ENCODE data around the gene STAB2.
"Not testable (repeated sequence)": the region's sequence is repeated elsewhere in the genome, so short reads cannot be mapped to it uniquely, and the experiment has no call there.

The STAB2 gene

GRCh38 chr12:103785243-103786031 is 198.4 kb downstream of the STAB2 start:
- no peak for DNase-seq

GRCh38 chr12:103786201-103786600 is 199.1 kb downstream of the STAB2 start:
- DNase-seq = no peak

GRCh38 chr12:103791350-103791920 is 204.4 kb downstream of the STAB2 start:
- DNase-seq = no peak

- no peak for DNase-seq
Observed at GRCh38 chr12:103793046-103793445, 206.0 kb downstream of the STAB2 start.

- DNase-seq = no peak
Observed at GRCh38 chr12:103793512-103794045, 206.5 kb downstream of the STAB2 start.

GRCh38 chr12:103794309-103795213 is 207.5 kb downstream of the STAB2 start:
- no peak for DNase-seq

GRCh38 chr12:103798586-103798985 is 211.5 kb downstream of the STAB2 start:
- no peak for DNase-seq

GRCh38 chr12:103799504-103799856 is 212.4 kb downstream of the STAB2 start:
- DNase-seq = no peak

GRCh38 chr12:103799857-103800771 is 213.0 kb downstream of the STAB2 start:
- DNase-seq = peak; percentile 95

- no peak for DNase-seq
Observed at GRCh38 chr12:103801709-103802585, 214.9 kb downstream of the STAB2 start.

GRCh38 chr12:103802586-103802886 is 215.5 kb downstream of the STAB2 start:
- no peak for DNase-seq

GRCh38 chr12:103803847-103804246 is 216.8 kb downstream of the STAB2 start:
- DNase-seq = no peak

- DNase-seq = no peak
Observed at GRCh38 chr12:103805655-103806360, 218.7 kb downstream of the STAB2 start.

GRCh38 chr12:103806803-103807202 is 219.7 kb downstream of the STAB2 start:
- no peak for DNase-seq

- DNase-seq = no peak
Observed at GRCh38 chr12:103807561-103808238, 220.6 kb downstream of the STAB2 start.

- DNase-seq = no peak
Observed at GRCh38 chr12:103808239-103808880, 221.3 kb downstream of the STAB2 start.

GRCh38 chr12:103809154-103809553 is 222.1 kb downstream of the STAB2 start:
- DNase-seq = no peak

- not testable (repeated sequence) for DNase-seq
Observed at GRCh38 chr12:103809639-103810038, 222.6 kb downstream of the STAB2 start.

- DNase-seq = no peak
Observed at GRCh38 chr12:103810111-103810510, 223.0 kb downstream of the STAB2 start.

GRCh38 chr12:103811791-103812190 is 224.7 kb downstream of the STAB2 start:
- DNase-seq = no peak
